PC-3 (cell line): ENCODE data around the gene CDH9. TPM values are rescaled to one million over a fixed set of nuclear protein-coding genes. Genes with fewer than 3 reads are reported as not detected.

Experiments used
- ATAC-seq: fragments of 200-7000 bp; cut with Tn5 transposase; 2 replicates; pipeline ENCODE4 v1.9.1; 2020; ENCODE audit warnings: mild to moderate bottlenecking, moderate library complexity
- BruUV-seq: library from RNA; stranded (reverse); fragments of 400-500 nt; replicated peaks from 2 replicates; lab custom pipeline; 2021; lab: Mats Ljungman, UMichigan
- CTCF ChIA-PET: fragments of 300-600 bp; sonication (Branson Sonifier 250); formaldehyde crosslinking; loops from one replicate; lab custom pipeline; 2022; ENCODE audit warnings: antibody characterized with exemption; lab: Charles Lee
- POLR2A ChIA-PET: fragments of 300-600 bp; sonication (Branson Sonifier 250); formaldehyde crosslinking; loops from one replicate; lab custom pipeline; 2022; ENCODE audit warnings: antibody characterized with exemption; ENCODE audit not compliant: unreplicated experiment; lab: Charles Lee
- DNase-seq: peaks from one replicate; pipeline ENCODE4 v3.0.0-alpha.2; 2015
- H2AFZ ChIP-seq: fragments of 300-600 bp; sonication (generic); 2 replicates; pipeline ENCODE4 v1.6.0; 2016; ENCODE audit warnings: antibody characterized with exemption, low read length
- H3F3A ChIP-seq: fragments of 300-600 bp; sonication (generic); one replicate; pipeline ENCODE4 v1.6.0; 2017; ENCODE audit warnings: antibody characterized with exemption, low read length, control low read depth, mild to moderate bottlenecking; ENCODE audit not compliant: unreplicated experiment
- H3K27ac ChIP-seq: fragments of 300-600 bp; sonication (generic); 2 replicates; pipeline ENCODE4 v1.5.1; 2016; ENCODE audit warnings: mild to moderate bottlenecking, low read length
- H3K27me3 ChIP-seq: fragments of 300-600 bp; sonication (generic); 2 replicates; pipeline ENCODE4 v1.6.1; 2016; ENCODE audit warnings: low read length, mixed read lengths
- H3K36me3 ChIP-seq: fragments of 300-600 bp; sonication (generic); 2 replicates; pipeline ENCODE4 v1.6.1; 2016; ENCODE audit warnings: low read depth, mixed run types, low read length, mixed read lengths
- H3K4me1 ChIP-seq: fragments of 300-600 bp; sonication (generic); 2 replicates; pipeline ENCODE4 v1.5.1; 2016; ENCODE audit warnings: low read length; ENCODE audit not compliant: insufficient read depth
- H3K4me2 ChIP-seq: fragments of 300-600 bp; sonication (generic); 2 replicates; pipeline ENCODE4 v1.6.0; 2016; ENCODE audit warnings: low read length
- H3K4me3 ChIP-seq: fragments of 300-600 bp; sonication (generic); 2 replicates; pipeline ENCODE4 v1.5.1; 2016; ENCODE audit warnings: mild to moderate bottlenecking, low read length, mixed read lengths
- H3K79me2 ChIP-seq: fragments of 300-600 bp; sonication (generic); 2 replicates; pipeline ENCODE4 v1.6.1; 2017; ENCODE audit warnings: low read length, mixed read lengths
- H3K9ac ChIP-seq: fragments of 300-600 bp; sonication (generic); 2 replicates; pipeline ENCODE4 v1.6.0; 2016; ENCODE audit warnings: mild to moderate bottlenecking, low read length
- H3K9me2 ChIP-seq: fragments of 300-600 bp; sonication (generic); replicated peaks from 2 replicates; pipeline ENCODE4 v1.6.1; 2016; ENCODE audit warnings: mixed run types, low read length, mixed read lengths
- H3K9me3 ChIP-seq: fragments of 300-600 bp; sonication (generic); 2 replicates; pipeline ENCODE4 v1.6.1; 2016; ENCODE audit warnings: low read length, mixed read lengths
- H4K20me1 ChIP-seq: fragments of 300-600 bp; sonication (generic); 2 replicates; pipeline ENCODE4 v1.6.1; 2016; ENCODE audit warnings: low read length, mixed read lengths
- EZH2 ChIP-seq: fragments of 300-600 bp; sonication (generic); IDR thresholded peaks from one replicate; pipeline ENCODE4 v1.6.1; 2017; ENCODE audit warnings: antibody characterized with exemption, mild to moderate bottlenecking, low read length; ENCODE audit not compliant: unreplicated experiment
- EZH2phosphoT487 ChIP-seq: fragments of 300-600 bp; sonication (generic); IDR thresholded peaks from 2 replicates; pipeline ENCODE4 v1.6.1; 2018; ENCODE audit warnings: mild to moderate bottlenecking, antibody characterized with exemption, low read length, borderline replicate concordance
- intact Hi-C: fragments of 100-400 bp; cut with micrococcal nuclease; formaldehyde crosslinking; loops from 2 replicates; pipeline ENCODE4 v1.9.0; 2023
- total RNA-seq: library from RNA; depleted of rRNA; stranded (reverse); fragments of >200 nt; gene quantifications from 2 replicates; pipeline ENCODE4 v1.2.3, GENCODE V29; 2014
- TF ChIP-seq, protein P1 (sequence below): fragments of 300-600 bp; sonication (generic); conservative IDR thresholded peaks from 2 replicates; pipeline ENCODE4 v1.5.1; 2017; ENCODE audit warnings: antibody characterized with exemption, low read depth, mild to moderate bottlenecking, low read length

The CDH9 gene
- total RNA-seq, 1 experiment from 2014 or later = not detected

GRCh38 chr5:27048510-27048909 is 10.1 kb upstream of the CDH9 start:
- no peak overlapping the region for H2AFZ ChIP-seq
- no peak overlapping the region for H3K27ac ChIP-seq
- H3K9ac ChIP-seq = no peak overlapping the region
- H3K4me1 ChIP-seq = no peaks in the 10 kb centered on the region
- no peaks in the 10 kb centered on the region for H3K9me2 ChIP-seq
- H3K9me3 ChIP-seq = no peaks in the 10 kb centered on the region
- H3F3A ChIP-seq = no peaks in the 10 kb centered on the region
- H3K36me3 ChIP-seq = no peaks in the 10 kb centered on the region
- DNase-seq (no peak), ATAC-seq (no peak)
- H3K4me3 ChIP-seq = no peak overlapping the region
- H3K79me2 ChIP-seq = no peaks in the 10 kb centered on the region
- H3K4me2 ChIP-seq = no peak overlapping the region
- ChIA-PET CTCF (no interaction called here), POLR2A (no interaction called here)
- BruUV-seq = no TSS peak
- intact Hi-C loops = no loop called here
- no peaks in the 10 kb centered on the region for H4K20me1 ChIP-seq
- H3K27me3 ChIP-seq = no peaks in the 10 kb centered on the region
- TF ChIP-seq EZH2 (no peak), EZH2phosphoT487 (no peak)
- TF ChIP-seq, protein P1, sequence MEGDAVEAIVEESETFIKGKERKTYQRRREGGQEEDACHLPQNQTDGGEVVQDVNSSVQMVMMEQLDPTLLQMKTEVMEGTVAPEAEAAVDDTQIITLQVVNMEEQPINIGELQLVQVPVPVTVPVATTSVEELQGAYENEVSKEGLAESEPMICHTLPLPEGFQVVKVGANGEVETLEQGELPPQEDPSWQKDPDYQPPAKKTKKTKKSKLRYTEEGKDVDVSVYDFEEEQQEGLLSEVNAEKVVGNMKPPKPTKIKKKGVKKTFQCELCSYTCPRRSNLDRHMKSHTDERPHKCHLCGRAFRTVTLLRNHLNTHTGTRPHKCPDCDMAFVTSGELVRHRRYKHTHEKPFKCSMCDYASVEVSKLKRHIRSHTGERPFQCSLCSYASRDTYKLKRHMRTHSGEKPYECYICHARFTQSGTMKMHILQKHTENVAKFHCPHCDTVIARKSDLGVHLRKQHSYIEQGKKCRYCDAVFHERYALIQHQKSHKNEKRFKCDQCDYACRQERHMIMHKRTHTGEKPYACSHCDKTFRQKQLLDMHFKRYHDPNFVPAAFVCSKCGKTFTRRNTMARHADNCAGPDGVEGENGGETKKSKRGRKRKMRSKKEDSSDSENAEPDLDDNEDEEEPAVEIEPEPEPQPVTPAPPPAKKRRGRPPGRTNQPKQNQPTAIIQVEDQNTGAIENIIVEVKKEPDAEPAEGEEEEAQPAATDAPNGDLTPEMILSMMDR = no peak

- H2AFZ ChIP-seq = no peak overlapping the region
- BruUV-seq = no TSS peak
- H3K27me3 ChIP-seq = no peaks in the 10 kb centered on the region
- H3K27ac ChIP-seq = no peak overlapping the region
- CTCF ChIA-PET = no interaction called here
- H3K79me2 ChIP-seq = no peaks in the 10 kb centered on the region
- intact Hi-C loops = no loop called here
- H3K4me3 ChIP-seq = no peak overlapping the region
- H3K9ac ChIP-seq = no peak overlapping the region
- H3K4me1 ChIP-seq = peaks cover 5% of the 10 kb centered on the region; the same call in 1 of the 2 replicates
- no peak for DNase-seq
- H3K36me3 ChIP-seq = no peaks in the 10 kb centered on the region
- H3K9me3 ChIP-seq = no peaks in the 10 kb centered on the region
- TF ChIP-seq, protein P1 = no peak
- TF ChIP-seq EZH2 = no peak
- no peak for TF ChIP-seq EZH2phosphoT487
- POLR2A ChIA-PET = no interaction called here
- H3K9me2 ChIP-seq = no peaks in the 10 kb centered on the region
- H3K4me2 ChIP-seq = no peak overlapping the region
- H3F3A ChIP-seq = no peaks in the 10 kb centered on the region
- ATAC-seq = no peak
- H4K20me1 ChIP-seq = no peaks in the 10 kb centered on the region
These were observed 3.0 kb upstream of the CDH9 start for GRCh38 chr5:27041372-27041771.

DNA sequence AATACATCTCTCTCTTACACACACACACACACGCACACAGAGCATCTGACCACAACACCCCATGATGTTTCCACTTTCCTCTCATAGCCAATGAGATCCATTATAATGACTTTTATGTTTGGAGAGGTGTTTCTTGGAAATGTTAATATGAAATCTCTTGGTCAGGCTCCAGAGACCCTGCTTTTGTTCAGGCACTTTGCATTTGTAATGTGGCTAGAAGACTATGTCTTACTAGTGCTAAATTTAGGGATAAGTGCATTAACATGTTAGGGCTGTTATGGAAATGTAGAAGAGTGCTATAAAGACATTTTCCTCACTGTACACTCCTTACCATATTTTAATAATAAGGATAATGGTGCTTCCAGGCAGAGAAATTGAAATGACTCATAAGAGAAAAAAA is 3.8 kb downstream of the CDH9 start:
- POLR2A ChIA-PET = no interaction called here
- Histone ChIP-seq H3K4me2 (no peak overlapping the region), H3K27me3 (no peaks in the 10 kb centered on the region), H3K36me3 (no peaks in the 10 kb centered on the region), H4K20me1 (no peaks in the 10 kb centered on the region), H3K9ac (no peak overlapping the region), H2AFZ (no peak overlapping the region), H3K4me3 (no peak overlapping the region), H3K9me3 (no peaks in the 10 kb centered on the region), H3F3A (no peaks in the 10 kb centered on the region), H3K27ac (no peak overlapping the region), H3K9me2 (no peaks in the 10 kb centered on the region), H3K4me1 (no peaks in the 10 kb centered on the region), H3K79me2 (no peaks in the 10 kb centered on the region)
- no TSS peak for BruUV-seq
- ATAC-seq = no peak
- CTCF ChIA-PET = no interaction called here
- TF ChIP-seq, protein P1 = no peak
- no peak for TF ChIP-seq EZH2phosphoT487
- no peak for TF ChIP-seq EZH2
- no peak for DNase-seq
- intact Hi-C loops = no loop called here
